T-helper 1 cell treated with Interleukin-12 subunit alpha and Interleukin-12 subunit beta and Interleukin-4 antibody, amounts not matched to agents 30 μg/mL and 1 μg/mL, for 36 hours (primary cell): ENCODE results near the gene RAMAC.
"Not testable (repeated sequence)": the region's sequence is repeated elsewhere in the genome, so short reads cannot be mapped to it uniquely, and the experiment has no call there.

Source experiments
- H3K27ac Mint-ChIP-seq: one replicate; pipeline ENCODE4 v1.8.0; 2021; ENCODE audit warnings: mild to moderate bottlenecking, mixed read lengths
- H3K27me3 Mint-ChIP-seq: one replicate; pipeline ENCODE4 v1.8.0; 2021; ENCODE audit warnings: low read depth, mixed read lengths
- H3K36me3 Mint-ChIP-seq: one replicate; pipeline ENCODE4 v1.8.0; 2021; ENCODE audit warnings: low read depth, mixed read lengths
- H3K4me1 Mint-ChIP-seq: one replicate; pipeline ENCODE4 v1.8.0; 2021; ENCODE audit warnings: low read depth, mixed read lengths
- H3K4me3 Mint-ChIP-seq: one replicate; pipeline ENCODE4 v1.8.0; 2021; ENCODE audit warnings: mild to moderate bottlenecking, moderate library complexity, mixed read lengths
- H3K9me3 Mint-ChIP-seq: one replicate; pipeline ENCODE4 v1.8.0; 2021; ENCODE audit warnings: mixed read lengths

The RAMAC gene

GRCh38 chr15:82985688-82986441, at the start of gene RAMAC:
RAMAC (plus strand) TSS chr15:82986210; CDS start chr15:82989019, 2,809 bp downstream.
- peaks cover 24% of the 10 kb centered on the region for H3K36me3 Mint-ChIP-seq
- peaks cover 27% of the 10 kb centered on the region for H3K4me1 Mint-ChIP-seq
- H3K27me3 Mint-ChIP-seq: no peaks in the 10 kb centered on the region
- H3K4me3 Mint-ChIP-seq: peak within 1 kb of the TSS; percentile 87
- no peaks in the 10 kb centered on the region for H3K9me3 Mint-ChIP-seq
- H3K27ac Mint-ChIP-seq: peak within 1 kb of the TSS; percentile 93

DNA sequence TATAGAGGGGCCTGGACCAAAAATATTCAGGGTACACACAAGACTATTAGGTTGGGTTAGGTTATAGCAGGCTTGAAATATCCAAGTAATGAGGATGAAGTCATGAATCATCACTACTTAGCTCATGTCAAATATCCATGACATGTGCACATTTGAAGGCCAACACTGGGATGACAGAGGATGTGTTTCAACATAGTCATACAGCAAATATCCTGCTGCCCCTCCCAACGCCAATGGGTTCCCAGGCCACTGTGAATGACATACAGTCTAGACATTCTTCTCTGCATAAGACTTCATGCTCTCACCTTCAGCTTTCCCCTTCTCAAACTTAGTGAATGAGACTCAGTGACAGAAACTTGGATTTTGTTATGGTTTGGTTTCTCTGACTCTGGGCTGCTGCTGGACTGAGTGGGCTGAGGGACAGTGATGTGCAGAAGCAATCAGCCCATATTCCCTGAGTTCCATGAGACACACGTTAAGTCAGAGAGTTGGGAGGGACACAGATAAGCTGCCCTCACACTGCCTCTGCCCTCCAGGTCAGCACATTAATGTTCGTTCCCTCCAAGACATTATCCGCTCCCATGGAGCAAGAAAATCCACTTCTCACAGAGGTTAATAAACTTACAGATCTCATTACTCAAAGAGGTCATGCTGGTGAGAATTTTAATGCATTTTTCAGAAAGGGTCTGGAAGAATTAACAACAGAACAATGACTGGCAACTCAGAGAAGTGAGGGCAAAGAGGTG, 48.9 kb upstream of the RAMAC start:
- H3K27ac Mint-ChIP-seq: no peak overlapping the region
- H3K9me3 Mint-ChIP-seq: no peaks in the 10 kb centered on the region
- H3K4me1 Mint-ChIP-seq: peaks cover 3% of the 10 kb centered on the region
- no peaks in the 10 kb centered on the region for H3K36me3 Mint-ChIP-seq
- peaks cover 33% of the 10 kb centered on the region for H3K27me3 Mint-ChIP-seq
- no peak overlapping the region for H3K4me3 Mint-ChIP-seq

GRCh38 chr15:82937712-82938058, 48.3 kb upstream of the RAMAC start:
- peaks cover 3% of the 10 kb centered on the region for H3K4me1 Mint-ChIP-seq
- no peak overlapping the region for H3K4me3 Mint-ChIP-seq
- no peaks in the 10 kb centered on the region for H3K9me3 Mint-ChIP-seq
- no peak overlapping the region for H3K27ac Mint-ChIP-seq
- H3K27me3 Mint-ChIP-seq: peaks cover 33% of the 10 kb centered on the region
- H3K36me3 Mint-ChIP-seq: no peaks in the 10 kb centered on the region

DNA sequence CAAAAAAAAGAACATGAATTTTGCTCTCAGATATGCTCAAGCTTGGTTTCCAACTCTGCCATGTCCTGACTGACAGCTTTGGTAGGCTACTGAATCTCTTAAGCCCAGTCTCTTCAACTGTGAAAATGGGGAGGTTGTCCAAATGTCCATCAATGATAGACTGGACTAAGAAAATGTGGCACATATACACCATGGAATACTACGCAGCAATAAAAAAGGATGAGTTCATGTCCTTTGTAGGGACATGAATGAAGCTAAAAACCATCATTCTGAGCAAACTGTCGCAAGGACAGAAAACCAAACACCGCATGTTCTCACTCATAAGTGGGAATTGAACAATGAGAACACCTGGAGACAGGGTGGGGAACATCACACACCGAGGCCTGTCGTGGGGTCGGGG, 46.3 kb upstream of the RAMAC start:
- H3K27me3 Mint-ChIP-seq: peaks cover 36% of the 10 kb centered on the region
- not testable (repeated sequence) for H3K27ac Mint-ChIP-seq, H3K4me1 Mint-ChIP-seq, H3K9me3 Mint-ChIP-seq, H3K36me3 Mint-ChIP-seq, H3K4me3 Mint-ChIP-seq

- no peaks in the 10 kb centered on the region for H3K36me3 Mint-ChIP-seq
- no peaks in the 10 kb centered on the region for H3K4me1 Mint-ChIP-seq
- no peak overlapping the region for H3K27ac Mint-ChIP-seq
- H3K9me3 Mint-ChIP-seq: no peaks in the 10 kb centered on the region
- peaks cover 38% of the 10 kb centered on the region for H3K27me3 Mint-ChIP-seq
- no peak overlapping the region for H3K4me3 Mint-ChIP-seq
These were observed 43.3 kb upstream of the RAMAC start for GRCh38 chr15:82942691-82943090.

DNA sequence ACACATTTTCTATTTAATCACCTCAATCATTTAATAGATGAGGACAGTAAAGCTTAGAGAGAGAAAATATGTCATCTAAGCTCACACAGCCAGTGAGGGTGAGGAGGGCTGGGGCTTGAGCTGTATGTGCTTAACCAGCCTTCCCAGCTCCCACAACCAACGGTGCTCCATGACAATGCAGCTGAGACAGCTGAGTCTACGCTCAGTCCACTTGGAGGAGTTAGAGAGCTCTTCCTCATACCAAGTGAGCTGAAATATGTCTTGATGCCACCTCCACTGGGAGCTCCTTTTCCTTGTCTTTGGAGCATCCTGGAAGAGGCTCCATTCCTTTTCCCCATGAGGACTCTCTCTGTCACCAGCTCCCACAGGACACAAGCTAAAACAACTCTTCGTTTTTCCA, 42.8 kb upstream of the RAMAC start:
- Mint-ChIP-seq H3K4me3 (no peak overlapping the region), H3K4me1 (no peaks in the 10 kb centered on the region), H3K27ac (no peak overlapping the region), H3K9me3 (no peaks in the 10 kb centered on the region), H3K36me3 (no peaks in the 10 kb centered on the region), H3K27me3 (peaks cover 38% of the 10 kb centered on the region)

DNA sequence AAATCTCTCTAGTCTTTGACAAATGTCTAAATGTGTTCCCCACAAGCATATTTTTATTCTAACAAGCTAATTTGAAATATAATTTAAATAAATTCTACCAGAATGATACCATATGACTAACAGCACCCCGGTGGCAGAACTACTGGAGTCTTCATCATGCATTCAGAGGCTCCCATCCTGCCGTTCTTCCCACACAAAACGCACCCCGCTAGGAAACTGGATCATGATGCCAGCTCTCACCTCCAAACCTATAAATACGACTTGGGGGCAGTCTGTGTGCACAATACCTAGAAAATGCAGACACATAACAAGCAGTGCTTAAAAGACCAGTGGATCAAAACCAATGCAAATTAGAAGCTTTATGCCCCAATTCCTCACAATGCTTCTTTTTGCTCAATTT, 42.0 kb upstream of the RAMAC start:
- Mint-ChIP-seq H3K4me3 (no peak overlapping the region), H3K27ac (no peak overlapping the region), H3K36me3 (no peaks in the 10 kb centered on the region), H3K9me3 (no peaks in the 10 kb centered on the region), H3K27me3 (peaks cover 29% of the 10 kb centered on the region), H3K4me1 (no peaks in the 10 kb centered on the region)

- Mint-ChIP-seq H3K27ac (no peak overlapping the region), H3K9me3 (no peaks in the 10 kb centered on the region), H3K4me3 (no peak overlapping the region), H3K4me1 (no peaks in the 10 kb centered on the region), H3K36me3 (no peaks in the 10 kb centered on the region), H3K27me3 (peaks cover 28% of the 10 kb centered on the region)
These were observed 41.2 kb upstream of the RAMAC start for GRCh38 chr15:82944821-82945220.

GRCh38 chr15:82945326-82945725, 40.7 kb upstream of the RAMAC start:
- Mint-ChIP-seq H3K27me3 (peaks cover 28% of the 10 kb centered on the region), H3K36me3 (no peaks in the 10 kb centered on the region), H3K27ac (no peak overlapping the region), H3K4me1 (no peaks in the 10 kb centered on the region), H3K9me3 (no peaks in the 10 kb centered on the region), H3K4me3 (no peak overlapping the region)

GRCh38 chr15:82946155-82946701, 39.8 kb upstream of the RAMAC start:
- Mint-ChIP-seq H3K4me1 (no peaks in the 10 kb centered on the region), H3K4me3 (no peak overlapping the region), H3K27ac (no peak overlapping the region)

GRCh38 chr15:82950295-82950694, 35.7 kb upstream of the RAMAC start:
- no peaks in the 10 kb centered on the region for H3K36me3 Mint-ChIP-seq
- H3K27me3 Mint-ChIP-seq: peaks cover 29% of the 10 kb centered on the region
- H3K4me1 Mint-ChIP-seq: peaks cover 8% of the 10 kb centered on the region
- no peak overlapping the region for H3K27ac Mint-ChIP-seq
- H3K4me3 Mint-ChIP-seq: no peak overlapping the region
- H3K9me3 Mint-ChIP-seq: no peaks in the 10 kb centered on the region

More at GRCh38 chr15:82946155-82946701, 39.8 kb upstream of the RAMAC start:
- Mint-ChIP-seq H3K36me3 (no peaks in the 10 kb centered on the region), H3K27me3 (peaks cover 28% of the 10 kb centered on the region), H3K9me3 (no peaks in the 10 kb centered on the region)

DNA sequence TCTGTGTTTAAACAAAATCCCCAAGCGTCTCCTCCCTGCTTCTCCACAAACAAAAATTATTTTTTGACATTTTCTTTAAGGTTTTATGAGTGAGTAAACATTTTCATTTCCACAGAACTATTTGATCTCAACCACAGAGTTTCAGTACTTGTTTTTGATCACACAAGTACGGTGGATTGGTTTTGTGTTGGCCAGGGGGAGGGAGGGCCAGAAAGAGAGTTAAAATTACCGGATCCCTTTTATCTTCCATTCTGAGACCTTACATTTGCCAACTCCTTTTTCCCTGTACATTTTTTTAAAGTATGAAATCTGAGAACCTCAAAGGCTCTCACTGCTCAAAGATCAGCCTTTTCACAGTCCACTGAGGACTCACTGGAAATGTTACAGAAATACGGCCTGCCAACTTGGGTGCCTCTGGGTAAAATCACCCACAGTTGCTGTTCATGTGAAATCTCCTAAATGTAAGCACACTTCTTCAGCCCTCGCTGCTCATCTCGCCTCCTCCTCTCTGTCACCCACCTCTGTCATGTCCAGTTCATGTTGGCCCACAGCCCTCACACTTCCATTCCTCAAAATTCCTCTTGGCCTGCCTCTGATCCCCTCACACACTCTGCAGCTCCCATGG, 35.2 kb upstream of the RAMAC start:
- Mint-ChIP-seq H3K4me1 (peaks cover 8% of the 10 kb centered on the region), H3K9me3 (no peaks in the 10 kb centered on the region), H3K36me3 (no peaks in the 10 kb centered on the region), H3K27ac (no peak overlapping the region), H3K4me3 (no peak overlapping the region), H3K27me3 (peaks cover 29% of the 10 kb centered on the region)

DNA sequence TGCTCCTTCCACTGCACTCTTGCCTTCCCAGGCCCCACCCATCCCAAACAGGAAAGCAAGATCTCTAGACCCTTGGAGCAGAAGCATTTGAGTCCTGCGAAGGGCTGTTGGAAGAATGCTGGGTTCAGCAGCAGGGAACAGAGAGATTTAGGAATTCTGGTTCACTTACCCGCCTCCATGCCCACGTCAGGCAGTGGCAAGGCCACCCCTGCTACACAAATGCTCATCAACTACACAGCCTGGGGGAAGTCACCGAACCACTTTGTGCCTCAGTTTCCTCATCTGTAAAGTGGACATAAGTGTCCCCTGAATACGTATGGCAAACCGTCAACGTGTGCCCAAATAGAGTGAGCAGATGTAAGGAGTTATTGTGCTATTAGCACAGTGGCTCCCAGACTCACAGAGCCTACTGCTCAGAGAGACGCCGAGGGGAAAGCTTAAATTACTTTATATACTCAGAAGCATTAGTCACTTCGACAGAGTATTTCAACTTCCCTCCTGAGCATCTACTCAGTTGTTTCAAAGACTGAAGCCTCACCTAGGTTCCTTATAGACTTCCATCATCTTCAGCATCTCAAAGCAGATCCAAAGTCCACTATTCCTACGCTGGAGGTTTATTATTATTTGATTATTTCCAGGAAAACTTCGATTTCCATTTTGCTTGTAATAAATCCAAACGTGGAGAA, 34.4 kb upstream of the RAMAC start:
- Mint-ChIP-seq H3K36me3 (no peaks in the 10 kb centered on the region), H3K27me3 (peaks cover 29% of the 10 kb centered on the region), H3K4me1 (peaks cover 8% of the 10 kb centered on the region), H3K4me3 (peak overlapping the region; percentile 75), H3K27ac (no peak overlapping the region), H3K9me3 (no peaks in the 10 kb centered on the region)
